GM18909 (cell line): ENCODE measurements around the gene DGKG.

Experiments used
- ATAC-seq: cut with Tn5 transposase; IDR thresholded peaks from one replicate; pipeline ENCODE4 v1.9.1; 2021; ENCODE audit warnings: mild to moderate bottlenecking; ENCODE audit not compliant: unreplicated experiment, poor library complexity

The DGKG gene

DNA sequence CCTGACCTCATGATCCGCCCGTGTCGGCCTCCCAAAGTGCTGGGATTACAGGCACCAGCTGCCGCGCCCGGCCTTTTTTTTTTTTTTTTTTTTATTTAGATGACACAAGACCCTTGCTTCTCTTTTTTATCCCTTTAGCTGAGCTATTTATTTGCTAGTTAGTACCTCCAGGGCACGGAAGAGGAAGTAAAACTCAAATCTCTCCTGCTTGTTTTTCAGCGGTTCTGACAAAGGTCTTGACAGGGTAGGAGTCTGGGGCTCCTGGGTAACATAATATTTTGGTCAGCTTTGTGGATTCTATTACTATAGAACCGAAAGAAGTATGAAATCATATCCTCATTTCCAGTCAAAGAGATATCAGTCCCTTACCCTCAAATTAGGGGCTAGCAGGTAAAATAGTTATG, 209.1 kb downstream of the DGKG start:
- peak; percentile 94 for ATAC-seq

DNA sequence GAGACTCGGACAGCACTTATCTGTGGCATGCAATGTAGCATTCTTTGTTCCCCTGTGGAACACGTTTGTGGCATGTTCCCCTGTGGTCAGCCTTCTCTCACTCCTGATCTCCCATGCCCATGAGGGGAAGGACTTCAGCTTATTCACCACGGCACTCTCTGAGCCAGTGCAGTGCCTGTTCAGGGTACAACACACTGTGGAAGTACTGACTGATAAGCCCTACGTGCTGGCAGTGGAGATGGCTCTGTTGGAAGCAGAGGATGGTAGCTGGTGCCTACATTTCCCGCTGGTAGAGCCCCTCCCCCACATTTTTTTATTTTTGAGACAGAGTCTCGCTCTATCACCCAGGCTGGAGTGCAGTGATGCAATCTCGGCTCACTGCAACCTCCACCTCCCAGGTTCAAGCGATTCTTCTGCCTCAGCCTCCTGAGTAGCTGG, 209.7 kb downstream of the DGKG start:
- peak; percentile 26 for ATAC-seq

DNA sequence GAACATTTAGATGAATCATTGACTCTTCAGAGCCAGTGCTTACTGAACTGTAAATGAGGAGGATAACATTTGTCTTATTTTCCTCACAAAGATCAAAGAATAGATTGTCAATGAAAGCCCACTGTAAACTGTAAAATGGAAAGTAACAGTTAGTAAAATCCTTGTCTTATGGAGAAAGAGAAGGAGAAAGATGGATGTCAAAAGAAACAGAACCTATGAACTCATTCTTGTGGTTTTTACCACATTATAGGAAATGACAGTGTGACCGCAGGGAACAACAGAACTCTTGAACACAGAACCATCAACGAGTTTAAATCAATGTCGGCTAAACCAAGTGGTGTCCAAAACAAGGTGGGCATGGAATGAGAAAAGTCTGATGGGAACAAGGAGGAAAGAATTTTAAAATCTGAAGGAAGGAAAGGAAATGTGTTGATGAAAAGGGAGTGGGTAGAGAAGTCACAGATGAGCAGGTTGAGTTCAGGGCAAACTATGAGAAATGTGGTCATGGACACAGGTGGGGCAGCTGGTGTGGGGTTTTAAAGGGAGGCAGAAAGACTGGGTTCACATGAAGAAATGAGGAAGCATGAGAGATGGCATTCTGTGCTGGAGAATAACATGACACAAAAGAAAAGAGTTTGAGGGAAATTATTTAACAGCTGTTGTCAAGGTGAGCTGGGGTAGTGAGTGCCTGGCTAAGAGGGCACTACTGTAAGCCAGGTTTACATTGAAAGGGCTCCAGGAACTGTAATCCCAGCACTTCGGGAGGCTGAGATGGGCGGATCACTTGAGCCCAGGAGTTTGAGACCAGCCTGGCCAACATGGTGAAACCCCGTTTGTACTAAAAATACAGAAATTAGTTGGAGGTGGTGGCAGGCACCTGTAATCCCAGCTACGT, 210.7 kb downstream of the DGKG start:
- ATAC-seq: no peak

DNA sequence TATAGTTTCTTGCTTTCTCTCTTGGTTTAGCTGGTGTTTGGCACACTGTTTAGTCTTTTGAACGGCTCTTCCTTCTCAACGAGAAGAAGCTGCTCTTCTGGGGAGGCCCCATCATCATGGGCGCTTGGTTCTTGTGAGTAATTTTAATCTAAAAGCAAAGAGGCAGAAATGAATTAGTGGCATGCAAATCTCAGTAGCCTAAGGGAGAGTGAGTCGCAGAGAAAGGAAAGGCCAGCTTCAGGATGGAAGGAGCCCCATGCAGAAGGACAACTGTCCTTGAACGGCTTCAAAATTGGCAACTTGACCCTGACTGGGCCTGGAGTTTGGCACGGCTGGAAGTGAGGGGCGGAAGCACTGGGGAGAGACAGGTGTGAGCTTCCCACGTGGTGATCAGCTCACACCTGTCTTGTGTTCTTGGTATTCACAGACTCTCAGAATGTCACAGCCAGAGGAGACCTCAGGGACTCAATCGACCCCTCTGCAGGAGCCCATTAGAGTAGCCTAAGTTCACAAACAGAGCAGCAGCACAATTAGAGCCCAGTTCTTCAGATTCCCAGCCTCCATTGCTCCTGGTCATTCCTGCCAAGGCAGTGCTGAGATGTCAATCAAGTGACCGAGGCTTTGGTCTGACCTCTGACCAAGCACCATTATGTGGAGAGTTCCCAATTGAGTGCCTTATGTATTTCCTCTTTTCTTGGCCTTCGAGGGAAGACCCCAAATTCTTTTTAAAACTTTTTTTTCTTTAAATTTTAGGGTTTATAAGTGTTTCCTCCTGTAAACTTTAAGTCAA, 211.8 kb downstream of the DGKG start:
- ATAC-seq: no peak

DNA sequence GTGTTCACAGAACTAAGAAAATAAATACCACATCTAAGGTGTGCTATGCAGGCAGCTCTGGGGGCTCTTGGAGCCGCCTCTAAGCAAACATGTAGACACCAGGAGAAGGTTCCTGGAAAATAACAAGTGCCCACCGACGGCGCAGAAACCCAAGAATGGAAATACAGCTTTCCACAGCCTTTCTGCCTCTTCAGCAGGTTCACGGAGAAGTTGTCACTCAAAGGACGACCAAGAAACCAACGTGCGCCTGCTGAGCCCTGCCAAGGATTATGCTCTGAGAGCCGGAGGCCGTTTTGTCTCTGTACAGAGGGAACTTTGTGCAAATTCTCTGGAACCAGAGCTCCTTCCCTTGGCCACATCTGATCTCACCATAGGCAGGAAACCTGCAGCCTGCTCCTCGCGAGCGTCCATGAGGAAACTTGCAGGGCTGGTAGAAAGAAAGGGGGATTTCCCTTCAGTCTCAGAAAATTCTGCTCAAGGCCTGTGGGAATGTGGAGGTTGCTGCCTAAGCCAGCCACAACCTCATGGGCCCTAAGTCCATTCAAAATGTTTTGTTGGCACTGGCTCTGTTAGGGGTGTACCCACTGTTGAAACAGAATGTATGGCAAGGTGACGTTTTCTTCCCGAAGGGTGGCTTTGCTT, 212.6 kb downstream of the DGKG start:
- no peak for ATAC-seq

DNA sequence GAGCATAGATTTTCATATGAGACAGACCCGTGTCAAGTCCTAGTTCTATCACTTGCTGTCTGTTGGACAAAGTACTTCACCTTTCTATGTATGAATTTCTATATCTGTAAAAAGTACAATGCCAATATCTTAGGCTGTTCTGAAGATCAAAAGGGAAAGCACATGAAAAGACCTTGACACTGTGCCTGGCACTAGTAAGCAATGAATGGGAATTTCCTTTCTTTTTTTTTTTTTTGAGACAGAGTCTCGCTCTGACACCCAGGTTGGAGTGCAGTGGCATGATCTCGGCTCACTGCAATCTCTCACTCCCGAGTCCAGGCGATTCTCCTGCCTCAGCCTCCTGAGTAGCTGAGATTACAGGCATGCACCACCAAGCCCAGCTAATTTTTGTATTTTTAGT, 217.8 kb downstream of the DGKG start:
- no peak for ATAC-seq

DNA sequence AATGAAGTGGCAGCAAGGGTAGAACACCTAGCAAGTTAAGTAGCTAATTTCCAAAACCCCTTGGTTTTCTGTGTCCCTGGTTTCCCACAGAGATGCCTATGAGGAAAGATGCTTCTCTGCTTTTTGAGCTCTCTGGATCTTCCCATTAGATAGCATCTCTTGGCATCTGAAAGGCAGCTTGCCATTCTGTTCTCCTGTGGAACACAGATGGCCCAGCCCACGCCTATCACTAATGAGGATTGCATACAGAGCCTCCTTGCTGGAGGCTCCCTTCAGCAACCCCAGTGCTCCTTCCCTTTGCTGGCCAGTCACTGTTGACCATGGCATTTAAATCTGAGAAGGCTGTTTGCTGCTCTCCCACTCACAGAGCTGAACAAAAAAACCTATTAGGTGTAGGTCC, 218.8 kb downstream of the DGKG start:
- no peak for ATAC-seq

DNA sequence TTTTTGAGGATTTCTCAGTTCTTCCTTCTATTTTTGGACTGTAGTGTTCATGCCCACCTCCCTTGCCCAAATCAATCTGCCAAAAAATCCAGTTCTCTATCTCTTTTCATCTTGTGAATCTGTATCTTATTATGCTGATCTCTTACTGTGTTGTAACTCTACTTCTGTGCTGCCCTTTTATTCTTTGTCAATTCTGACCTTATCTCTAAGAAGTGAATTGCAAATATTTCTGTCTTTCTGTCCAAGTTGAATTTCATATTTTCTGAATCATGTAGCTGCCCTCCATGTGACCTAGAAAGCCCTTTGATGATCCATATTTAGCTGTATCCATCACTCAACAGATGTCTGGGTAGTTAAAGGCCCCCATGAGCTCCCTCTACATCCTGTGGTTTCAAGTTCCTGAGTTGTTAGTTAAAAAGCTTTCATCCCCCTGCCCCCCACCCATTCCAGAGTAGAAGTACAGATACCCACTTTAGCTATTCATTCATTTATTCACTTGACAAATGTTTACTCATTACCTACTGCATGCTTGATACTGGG, 219.6 kb downstream of the DGKG start:
- no peak for ATAC-seq

DNA sequence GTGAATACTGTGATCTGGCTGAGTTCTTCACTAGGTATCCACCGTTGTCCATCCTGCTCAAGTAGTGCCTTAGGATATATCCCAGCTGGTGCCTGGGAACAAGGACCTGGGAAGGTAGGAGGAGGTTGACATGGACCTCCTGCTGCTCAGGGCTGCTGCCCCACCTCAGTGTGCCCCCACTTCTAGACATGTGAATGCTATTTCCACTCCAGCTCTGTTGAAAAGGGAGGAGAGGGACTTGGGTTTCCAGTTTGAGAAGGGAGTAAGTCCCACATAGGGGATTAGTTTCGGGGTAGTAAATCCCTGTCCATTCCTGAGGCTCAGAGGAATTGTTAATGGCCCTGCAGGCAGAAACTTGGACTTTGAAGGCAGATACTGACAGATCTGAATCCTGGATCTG, 220.2 kb downstream of the DGKG start:
- no peak for ATAC-seq

DNA sequence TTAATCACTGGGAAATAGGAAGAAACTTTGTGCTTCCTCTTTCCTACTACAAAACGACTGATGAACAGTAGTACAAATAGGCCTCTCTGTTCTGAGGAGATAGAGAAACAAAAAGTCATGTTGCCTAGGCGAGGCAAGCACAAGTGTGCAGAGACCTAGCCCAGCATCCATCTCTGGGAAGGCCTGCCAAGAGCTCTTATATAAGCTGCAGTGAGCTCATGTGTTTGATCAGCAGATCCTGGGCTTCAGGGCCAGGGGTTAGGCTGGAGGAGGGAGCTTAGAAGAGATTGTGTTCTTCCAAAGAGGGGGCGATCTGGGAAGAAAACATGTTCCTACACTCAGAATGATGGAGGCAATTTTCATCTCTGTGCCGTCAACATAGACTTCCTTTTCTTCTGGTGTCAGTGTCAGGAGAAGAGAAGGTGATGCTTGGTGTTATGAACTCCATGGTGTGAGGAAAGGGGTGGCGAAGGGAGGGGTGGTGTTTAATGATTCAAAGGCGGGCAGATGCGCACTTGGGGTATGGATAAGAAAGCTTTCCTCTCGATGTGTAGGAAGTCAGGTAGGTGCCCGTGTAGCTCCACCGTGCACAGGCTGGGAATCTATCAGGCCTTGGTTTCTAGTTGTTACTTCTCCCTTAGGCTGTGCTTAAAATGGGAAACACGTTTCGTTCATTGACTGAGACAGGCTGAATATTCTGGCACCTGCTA, 223.6 kb downstream of the DGKG start:
- ATAC-seq: no peak

DNA sequence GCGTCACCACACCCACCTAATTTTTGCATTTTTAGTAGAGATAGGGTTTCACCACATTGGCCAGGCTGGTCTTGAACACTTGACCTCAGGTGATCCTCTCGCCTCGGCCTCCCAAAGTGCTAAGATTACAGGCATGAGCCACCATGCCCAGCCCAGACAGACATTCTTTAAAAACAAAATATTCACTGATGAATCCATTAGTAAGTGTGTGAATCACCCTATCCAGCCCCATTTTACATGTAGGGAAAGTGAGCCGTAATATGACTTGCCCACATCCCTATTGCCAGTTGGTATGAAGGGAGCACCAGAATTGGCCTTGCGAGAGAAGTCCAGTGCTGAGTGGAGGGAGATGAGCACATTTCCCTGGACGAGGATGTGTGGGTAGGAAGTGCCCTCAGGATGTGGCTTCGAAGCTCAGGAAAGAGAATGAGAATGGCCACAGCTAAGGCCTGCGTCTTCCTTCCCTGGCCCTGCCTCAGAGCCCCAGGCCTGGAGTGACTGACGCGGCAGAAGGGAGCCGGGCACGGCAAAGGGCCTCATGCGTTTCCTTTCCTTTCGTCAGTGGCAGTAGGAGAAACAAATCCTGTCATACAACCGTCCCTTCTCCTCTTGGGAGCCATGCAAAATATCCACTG, 224.9 kb downstream of the DGKG start:
- no peak for ATAC-seq

DNA sequence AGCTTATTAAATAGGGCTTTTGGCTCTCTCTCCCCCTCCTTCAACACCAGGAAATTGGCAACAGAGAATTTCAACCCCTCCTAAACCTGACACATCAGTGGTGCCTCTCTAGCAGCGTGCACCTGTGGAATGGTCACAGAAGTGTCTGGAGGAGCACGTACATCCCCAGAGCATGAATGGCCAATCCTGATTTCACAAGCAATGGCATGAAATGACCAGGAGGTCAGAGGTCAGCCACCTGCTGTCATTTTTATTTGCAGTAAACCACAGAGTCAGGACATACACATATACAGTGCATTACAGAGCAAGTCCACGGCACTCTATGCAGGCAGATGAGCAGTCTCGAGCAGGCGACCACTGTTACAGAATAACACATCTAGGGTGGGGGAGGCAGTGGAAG, 228.1 kb downstream of the DGKG start:
- ATAC-seq: no peak

DNA sequence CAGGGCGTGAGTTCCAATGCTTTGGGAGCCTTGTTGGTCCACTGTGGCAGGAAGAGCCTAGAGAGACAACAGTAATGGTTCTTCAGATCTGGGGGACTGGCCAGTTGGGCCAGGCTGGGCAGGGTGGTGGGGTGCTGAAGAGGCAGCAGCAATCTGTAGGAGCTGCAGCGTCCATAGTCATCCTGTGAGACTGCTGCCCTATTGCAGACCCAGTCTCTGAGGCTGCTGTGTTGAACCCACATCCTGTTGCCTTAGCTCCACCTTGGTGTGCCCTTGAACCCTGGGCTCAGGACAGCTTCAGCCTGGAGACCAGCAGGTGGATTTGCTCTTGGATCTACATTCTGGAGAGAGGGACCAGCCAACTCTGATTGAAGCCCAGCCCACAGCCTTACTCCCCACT, 229.5 kb downstream of the DGKG start:
- no peak for ATAC-seq

DNA sequence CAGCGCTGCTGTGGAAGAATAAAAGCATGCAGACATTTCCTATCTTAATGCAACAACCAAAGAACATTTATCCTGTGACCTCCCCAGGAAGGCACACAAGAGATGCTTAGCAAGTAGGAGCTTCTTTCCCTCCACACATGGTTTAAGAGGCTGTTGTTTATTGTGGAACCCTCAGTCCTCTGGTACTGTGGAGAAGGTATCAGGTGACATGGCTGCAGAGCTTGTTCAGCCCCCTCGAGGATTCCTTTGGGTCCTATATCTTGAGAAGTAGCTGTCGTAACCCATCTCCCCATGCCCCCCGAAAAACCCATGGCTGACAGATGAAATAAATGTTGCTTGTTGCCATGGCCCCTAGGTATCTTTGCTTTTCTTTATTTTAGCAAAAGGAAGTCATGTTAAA, 232.8 kb downstream of the DGKG start:
- ATAC-seq: no peak

DNA sequence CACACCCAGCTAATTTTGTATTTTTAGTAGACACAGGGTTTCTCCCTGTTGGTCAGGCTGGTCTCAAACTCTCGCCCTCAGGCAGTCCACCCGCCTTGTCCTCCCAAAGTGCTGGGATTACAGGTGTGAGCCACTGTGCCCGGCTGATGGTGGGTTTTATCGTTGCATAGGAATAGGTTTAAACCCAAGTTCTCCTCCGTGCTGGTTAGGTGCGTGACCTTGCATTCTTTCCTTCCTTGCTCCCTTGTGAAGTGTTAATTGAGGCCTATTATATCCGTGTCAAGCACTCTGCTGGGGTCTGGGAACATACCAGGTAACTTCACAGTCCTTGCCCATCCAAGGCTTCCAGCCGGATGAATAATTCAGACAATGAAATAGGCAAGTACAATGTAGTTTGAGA, 233.9 kb downstream of the DGKG start:
- ATAC-seq: no peak

DNA sequence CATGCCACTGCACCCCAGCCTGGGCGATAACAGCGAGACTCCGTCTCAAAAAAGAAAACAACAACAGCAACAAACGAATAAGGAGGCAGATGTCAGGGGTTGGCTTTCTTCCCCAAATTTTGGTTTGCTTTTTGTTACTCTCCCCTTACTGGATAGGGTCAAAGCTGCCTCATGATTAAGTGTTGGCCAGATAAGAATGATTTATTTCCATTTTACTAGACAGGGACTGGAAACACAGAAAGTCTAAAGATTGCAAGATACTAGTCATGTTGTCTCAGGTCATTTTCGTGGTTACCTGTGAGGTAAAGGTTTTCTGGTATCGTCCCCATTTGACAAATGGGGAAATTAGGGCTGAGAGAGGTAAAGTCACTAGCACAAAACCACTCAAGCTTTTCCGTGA, 234.6 kb downstream of the DGKG start:
- no peak for ATAC-seq

DNA sequence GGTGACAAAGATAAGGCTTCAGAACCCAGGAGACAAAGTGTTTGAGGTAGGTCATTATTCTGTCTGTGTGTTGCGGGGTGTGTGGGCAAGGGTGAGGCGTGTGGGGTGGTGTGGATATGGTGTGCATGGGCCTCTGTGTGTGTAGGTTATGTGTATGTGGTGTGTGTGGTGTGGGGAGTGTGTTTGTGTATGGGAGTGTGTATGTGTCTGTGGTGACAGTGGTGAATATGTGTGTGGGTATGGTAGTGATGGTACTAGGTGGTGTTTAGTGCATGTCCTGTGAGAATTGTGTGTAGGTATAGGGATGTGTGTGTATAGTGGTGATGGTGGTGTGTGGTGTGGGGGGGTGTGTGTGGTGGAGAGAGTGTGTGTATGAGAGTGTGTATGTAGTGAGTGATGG, 236.9 kb downstream of the DGKG start:
- no peak for ATAC-seq

DNA sequence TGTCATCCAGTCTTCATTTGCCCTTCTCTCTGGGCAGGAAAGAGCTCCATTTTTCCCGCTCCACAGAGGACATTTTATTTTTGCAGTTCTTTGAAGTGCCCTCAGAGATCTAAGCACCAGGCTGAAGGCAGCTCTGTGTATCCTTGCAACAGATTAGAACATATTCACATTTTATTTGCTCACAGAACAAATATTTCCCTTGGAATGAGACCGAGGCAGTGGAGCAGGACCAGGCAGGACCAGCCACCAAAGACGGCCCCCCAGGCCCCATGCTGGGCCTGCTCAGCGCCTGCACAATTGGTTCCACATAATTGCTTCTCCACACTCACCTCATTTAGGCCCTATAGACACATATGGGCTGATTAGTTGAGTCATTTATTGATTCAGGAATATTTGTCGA, 237.4 kb downstream of the DGKG start:
- ATAC-seq: no peak

DNA sequence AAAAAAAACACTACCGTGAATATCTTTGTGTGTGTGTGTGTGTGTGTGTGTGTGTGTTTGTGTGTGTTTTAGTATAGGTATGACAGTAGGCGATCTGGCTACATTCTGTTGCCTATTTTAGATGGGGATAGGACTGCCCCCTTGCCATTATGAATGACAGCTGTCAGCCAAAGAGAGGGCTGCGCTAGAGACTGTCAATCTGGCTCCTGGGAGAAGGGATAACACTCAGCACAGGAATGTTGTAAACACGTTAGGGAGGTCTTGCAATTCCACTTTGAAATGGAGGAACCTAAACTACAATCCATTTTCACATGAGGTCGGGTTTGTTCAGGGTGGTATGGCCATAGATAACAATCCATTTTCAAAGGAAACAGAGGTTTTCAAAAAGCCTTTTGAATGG, 239.0 kb downstream of the DGKG start:
- no peak for ATAC-seq

DNA sequence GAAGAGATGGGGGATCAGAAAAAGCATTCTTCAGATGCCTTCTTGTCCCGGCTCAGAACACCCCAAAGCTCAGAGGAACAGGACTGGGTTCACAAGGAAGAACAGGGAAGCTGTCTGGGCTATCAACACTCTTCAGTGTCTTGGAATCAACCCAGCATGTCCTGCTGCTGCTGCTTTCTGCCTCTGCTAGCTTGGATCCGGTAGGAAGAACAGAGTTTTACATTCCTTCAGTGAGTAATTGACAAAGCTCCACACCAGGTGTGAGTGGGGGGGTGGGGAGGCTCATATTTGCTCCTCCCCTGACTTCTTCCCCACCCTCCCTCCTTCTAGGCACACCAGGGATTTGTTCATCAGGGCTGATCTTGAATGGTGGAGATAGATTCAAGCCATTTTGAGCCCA, 240.1 kb downstream of the DGKG start:
- no peak for ATAC-seq
